Heart right ventricle (tissue), 16 donors: ENCODE data around the gene MAP1S. TPM values are rescaled to one million over a fixed set of nuclear protein-coding genes. Genes with fewer than 3 reads are reported as not detected.

Experiments used
- ATAC-seq, 8 donors: fragments of 200-7000 bp; cut with Tn5 transposase; one replicate each; pipeline ENCODE4 v1.9.1; 2020; ENCODE audit warnings: mild to moderate bottlenecking in 8 of 8, moderate library complexity in 8 of 8, moderate number of reproducible peaks in 1 of 8
- DNase-seq, 2 donors: peaks; one replicate each; pipeline ENCODE4 v3.0.0-alpha.2; 2020
- H3K27ac ChIP-seq, 10 donors: fragments of 200-600 bp; sonication (generic) in 2 of 10; one replicate each; pipeline versions ENCODE4 v1.5.0 to v1.8.0; 2020 to 2022; ENCODE audit warnings: mild to moderate bottlenecking in 3 of 10
- H3K27me3 ChIP-seq, 7 donors: fragments of 200-600 bp; one replicate each; pipeline ENCODE4 v1.8.0; 2021 to 2022; ENCODE audit warnings: mild to moderate bottlenecking in 2 of 7
- H3K36me3 ChIP-seq, 9 donors: fragments of 200-600 bp; sonication (generic) in 1 of 9; one replicate each; pipeline versions ENCODE4 v1.5.0 to v1.8.0; 2020 to 2022; ENCODE audit warnings: mild to moderate bottlenecking in 2 of 9
- H3K4me1 ChIP-seq, 9 donors: fragments of 200-600 bp; sonication (generic) in 1 of 9; one replicate each; pipeline versions ENCODE4 v1.5.0 to v1.8.0; 2020 to 2022; ENCODE audit warnings: mild to moderate bottlenecking in 4 of 9
- H3K4me3 ChIP-seq, 10 donors: fragments of 200-600 bp; sonication (generic) in 2 of 10; one replicate each; pipeline versions ENCODE4 v1.5.0 to v1.8.0; 2020 to 2022; ENCODE audit warnings: mild to moderate bottlenecking in 7 of 10, moderate library complexity in 2 of 10
- H3K9me3 ChIP-seq, 11 donors: fragments of 200-600 bp in 10 of 11; sonication (generic) in 2 of 11; one replicate each; pipeline versions ENCODE4 v1.5.0 to v1.8.0; 2013 to 2022; ENCODE audit warnings: mild to moderate bottlenecking in 2 of 11, control low read depth in 1 of 11, moderate library complexity in 1 of 11
- CTCF ChIP-seq, 9 donors: fragments of 200-600 bp; sonication (generic) in 2 of 9; IDR thresholded peaks; one replicate each; pipeline versions ENCODE4 v1.5.0 to v1.8.0; 2021 to 2022; ENCODE audit warnings: antibody characterized with exemption in 9 of 9, mild to moderate bottlenecking in 5 of 9, moderate library complexity in 1 of 9
- WGBS, 2 donors: extraction: QIAGEN DNeasy Blood & Tissue Kit; methylation state at CpG; one replicate each; pipeline ENCODE4 v1.1.7; 2013; ENCODE audit warnings: inconsistent platforms in 1 of 2; 5-methylcytosine and 5-hydroxymethylcytosine counted together
- intact Hi-C, 10 donors: fragments of 100-400 bp; cut with DNase I; formaldehyde crosslinking; loops; one replicate each; pipeline versions ENCODE4 v1.11.1 to v1.14.2; 2022
- polyA plus RNA-seq, 2 donors: library from polyadenylated mRNA; stranded (reverse); fragments of 200-250 nt; gene quantifications; one replicate each; pipeline ENCODE4 v1.2.3, GENCODE V29; 2013
- total RNA-seq, 10 donors: library from RNA; stranded (reverse); fragmentation: NEBNext Ultra II Directional in 3 of 10; extraction: Animal tissue kit (Norgen Biotek cat#: 25700) in 3 of 10; gene quantifications; one replicate each; pipeline versions ENCODE4 v1.2.1 to v1.2.4, GENCODE V29; 2021 to 2023
- donor health status: Arrhythmogenic right ventricular cardiomyopathy.
- donor health status: ischemic (EF 13 %, LVEDD 7.1; RV severe dilation, severe dysfunction).
- donor health status: healthy with polysubstance abuse.
- donor health status: DM: no; HTN: yes; CAD: no.
- donor health status: DM: no; HTN: no; CAD: no.
- donor health status: ischemic (EF 25% LVEDD 6.9; RV normal size, moderate dysfunction).
- donor health status: ischemic (EF 25% LVEDD 5.7; RV mildly dilated, moderate dysfunction).
- donor health status: healthy.
- donor health status: DM: yes; HTN: yes; CAD: no.
- donor health status: Ischemic cardiomyopathy.
- donor health status: ischemic (EF 35%, LVEDD 5.7; RV mildly dilated, moderate dysfunction).
- donor health status: nonischemic (EF 11% LVEDD 7.7; RV severe dilation, severe dysfunction).
- donor health status: DM: yes; HTN: yes; CAD: no.
- donor health status: PGD.
- donor health status: ischemic (EF 29% LVEDD 5.4; RV normal size, mild dysfunction).
- donor health status: nonischemic (EF 23%, LVEDD 6.1; RV moderate dilation, normal function).

MAP1S gene
- total and polyA plus RNA-seq, 12 donors: 20.4 to 48.7 (median 26.8) TPM

- WGBS, 2 donors: 36 to 45% methylated on average over 12 of the region's 12 CpGs
- Histone ChIP-seq H3K36me3 (no peaks in the 10 kb centered on the region), H3K4me1 (peaks cover 0 to 29% (median 0%) of the 10 kb centered on the region in 9 donors), H3K27me3 (peaks cover 0 to 8% (median 0%) of the 10 kb centered on the region in 7 donors), H3K9me3 (no peaks in the 10 kb centered on the region), H3K27ac (no peak overlapping the region), H3K4me3 (no peak overlapping the region)
- TF ChIP-seq CTCF (IDR thresholded peaks at IDR 0.05): no peak
- intact Hi-C loops: no loop called here
- DNase-seq (peak in 1 of 2 donors; percentile 40), ATAC-seq (peak in 4 of 8 donors; percentile 27 to 62 (median 33))
Measured at GRCh38 chr19:17755977-17756670, 36.8 kb downstream of the MAP1S start.

DNA sequence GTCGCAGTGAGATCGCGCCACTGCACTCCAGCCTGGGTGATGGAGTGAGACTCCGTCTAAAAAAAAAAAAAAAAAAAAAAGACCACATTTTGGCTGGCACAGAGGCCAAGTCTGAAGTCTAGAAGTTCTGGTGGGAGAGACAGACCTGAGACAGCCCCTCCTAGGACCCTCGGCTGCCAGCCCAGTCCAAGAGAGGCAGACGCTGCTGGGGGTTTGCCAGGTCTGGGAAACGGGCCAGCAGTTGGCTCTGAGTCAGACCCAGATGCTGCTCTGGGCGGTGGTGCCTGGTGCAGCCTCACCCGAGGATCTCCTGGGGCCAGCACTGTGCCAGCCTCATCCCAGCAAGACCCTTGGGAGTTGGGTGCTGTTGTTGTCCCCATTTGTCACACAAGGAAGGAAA, 37.8 kb downstream of the MAP1S start:
- intact Hi-C loops: no loop called here
- Histone ChIP-seq H3K27ac (no peak overlapping the region), H3K4me1 (peaks cover 0 to 19% (median 0%) of the 10 kb centered on the region in 9 donors), H3K36me3 (no peaks in the 10 kb centered on the region), H3K27me3 (peaks cover 0 to 13% (median 0%) of the 10 kb centered on the region in 7 donors), H3K4me3 (no peak overlapping the region), H3K9me3 (no peaks in the 10 kb centered on the region)
- no peak for TF ChIP-seq CTCF (IDR thresholded peaks at IDR 0.05)
- DNase-seq: peak; percentile 61 to 76
- WGBS, 2 donors: 24 to 29% methylated on average over 9 of the region's 9 CpGs
- ATAC-seq: peak; percentile 67 to 96 (median 88)

- 60 to 62% methylated on average over 5 of the region's 5 CpGs for WGBS, 2 donors
- Histone ChIP-seq H3K27ac (no peak overlapping the region), H3K36me3 (no peaks in the 10 kb centered on the region), H3K4me1 (peaks cover 0 to 18% (median 0%) of the 10 kb centered on the region in 9 donors), H3K9me3 (no peaks in the 10 kb centered on the region), H3K4me3 (no peak overlapping the region), H3K27me3 (peaks cover 0 to 13% (median 0%) of the 10 kb centered on the region in 7 donors)
- intact Hi-C loops: no loop called here
- no peak for ATAC-seq
- no peak for TF ChIP-seq CTCF (IDR thresholded peaks at IDR 0.05)
- DNase-seq: no peak
Measured at GRCh38 chr19:17758515-17758914, 39.2 kb downstream of the MAP1S start.

- H3K36me3 ChIP-seq: peaks cover 0 to 5% (median 0%) of the 10 kb centered on the region in 9 donors
- intact Hi-C loops: loop anchor here in 4 of 10 donors (5.0 to 10.0 kb wide), 3 partner anchors 54 to 306 kb away; no protein-coding TSS in a partner anchor
- no peak overlapping the region for H3K27ac ChIP-seq
- peaks cover 0 to 10% (median 0%) of the 10 kb centered on the region in 7 donors for H3K27me3 ChIP-seq
- 84% methylated on average over 4 of the region's 4 CpGs for WGBS, 2 donors
- H3K9me3 ChIP-seq: no peaks in the 10 kb centered on the region
- DNase-seq (no peak), ATAC-seq (no peak)
- H3K4me3 ChIP-seq: no peak overlapping the region
- no peak for TF ChIP-seq CTCF (IDR thresholded peaks at IDR 0.05)
- peaks cover 0 to 4% (median 0%) of the 10 kb centered on the region in 9 donors for H3K4me1 ChIP-seq
Measured at GRCh38 chr19:17761148-17761547, 41.9 kb downstream of the MAP1S start.
